GM23248 (cell line): Measurements from ENCODE around the gene CCS.

Experiments used
- EZH2 ChIP-seq: fragments of 200-600 bp; sonication (generic); IDR thresholded peaks from 2 replicates; pipeline ENCODE4 v1.6.1; 2018; ENCODE audit warnings: antibody characterized with exemption, mild to moderate bottlenecking; ENCODE audit not compliant: insufficient read depth, poor library complexity, severe bottlenecking
- EZH2phosphoT487 ChIP-seq: fragments of 200-600 bp; sonication (generic); IDR thresholded peaks from 2 replicates; pipeline ENCODE4 v1.6.1; 2018; ENCODE audit warnings: antibody characterized with exemption, moderate library complexity, mild to moderate bottlenecking, low read depth; ENCODE audit not compliant: insufficient read depth

GRCh38 chr11:66591175-66591574 is 1.8 kb upstream of the CCS start:
- TF ChIP-seq EZH2phosphoT487 = no peak
- TF ChIP-seq EZH2 = no peak
